ENCODE results near the gene SDK1. TPM values are rescaled to one million over a fixed set of nuclear protein-coding genes. Genes with fewer than 3 reads are reported as not detected.

Gene SDK1
- total and polyA plus RNA-seq, 4 donors, result 0.12 to 0.47 (median 0.36) TPM

DNA sequence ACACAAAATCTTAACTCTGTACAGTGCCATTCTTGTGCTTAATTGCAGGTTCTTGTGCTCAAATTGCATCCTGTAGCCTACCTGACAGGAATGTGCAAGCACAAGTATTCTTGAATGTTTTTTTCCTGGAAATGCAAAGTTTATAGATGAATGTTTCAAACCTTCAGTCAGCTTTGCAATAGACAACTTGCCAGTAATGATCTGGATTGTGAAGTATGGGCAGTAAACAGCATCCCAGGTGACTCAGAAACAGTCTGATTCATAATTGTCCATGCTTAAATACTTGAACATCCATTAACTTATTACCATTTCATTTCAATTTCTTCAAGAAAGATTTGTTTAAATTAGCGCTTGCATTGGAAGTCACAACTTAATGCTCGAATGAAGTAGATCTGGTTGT, 347.2 kb downstream of the SDK1 start:
- Histone ChIP-seq H3K9ac (ENCODE audit: low read depth in 1 of 2, low read length in 2 of 2) (no peak overlapping the region), H3K27me3 (ENCODE audit: control insufficient read depth in 4 of 4, insufficient read depth in 4 of 4, low read length in 3 of 4) (no peaks in the 10 kb centered on the region), H3K4me1 (ENCODE audit: control insufficient read depth in 4 of 4, insufficient read depth in 4 of 4, low read length in 3 of 4) (no peaks in the 10 kb centered on the region), H3K9me3 (ENCODE audit: control insufficient read depth in 4 of 4, low read length in 3 of 4) (no peaks in the 10 kb centered on the region), H3K4me3 (ENCODE audit: low read depth in 1 of 3, low read length in 3 of 3) (no peak overlapping the region), H3K27ac (ENCODE audit: low read depth in 1 of 2, low read length in 2 of 2) (no peak overlapping the region), H3K36me3 (ENCODE audit: control insufficient read depth in 4 of 4, insufficient read depth in 3 of 4, low read depth in 1 of 4, low read length in 3 of 4) (no peaks in the 10 kb centered on the region)
- WGBS, result 94% methylated on average over 2 of the region's 2 CpGs
- TF ChIP-seq RXRA (IDR thresholded peaks at IDR 0.05) (no peak), RAD21 (IDR thresholded peaks at IDR 0.05) (no peak), HNF4G (IDR thresholded peaks at IDR 0.05) (no peak), NR2F2 (IDR thresholded peaks at IDR 0.05) (no peak), GABPA (IDR thresholded peaks at IDR 0.05 in 1 of 2, conservative IDR thresholded peaks at IDR 0.05 in 1 of 2) (no peak)
- TF ChIP-seq, protein P1, sequence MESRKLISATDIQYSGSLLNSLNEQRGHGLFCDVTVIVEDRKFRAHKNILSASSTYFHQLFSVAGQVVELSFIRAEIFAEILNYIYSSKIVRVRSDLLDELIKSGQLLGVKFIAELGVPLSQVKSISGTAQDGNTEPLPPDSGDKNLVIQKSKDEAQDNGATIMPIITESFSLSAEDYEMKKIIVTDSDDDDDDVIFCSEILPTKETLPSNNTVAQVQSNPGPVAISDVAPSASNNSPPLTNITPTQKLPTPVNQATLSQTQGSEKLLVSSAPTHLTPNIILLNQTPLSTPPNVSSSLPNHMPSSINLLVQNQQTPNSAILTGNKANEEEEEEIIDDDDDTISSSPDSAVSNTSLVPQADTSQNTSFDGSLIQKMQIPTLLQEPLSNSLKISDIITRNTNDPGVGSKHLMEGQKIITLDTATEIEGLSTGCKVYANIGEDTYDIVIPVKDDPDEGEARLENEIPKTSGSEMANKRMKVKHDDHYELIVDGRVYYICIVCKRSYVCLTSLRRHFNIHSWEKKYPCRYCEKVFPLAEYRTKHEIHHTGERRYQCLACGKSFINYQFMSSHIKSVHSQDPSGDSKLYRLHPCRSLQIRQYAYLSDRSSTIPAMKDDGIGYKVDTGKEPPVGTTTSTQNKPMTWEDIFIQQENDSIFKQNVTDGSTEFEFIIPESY (IDR thresholded peaks at IDR 0.05), result no peak
- TF ChIP-seq, protein P2, sequence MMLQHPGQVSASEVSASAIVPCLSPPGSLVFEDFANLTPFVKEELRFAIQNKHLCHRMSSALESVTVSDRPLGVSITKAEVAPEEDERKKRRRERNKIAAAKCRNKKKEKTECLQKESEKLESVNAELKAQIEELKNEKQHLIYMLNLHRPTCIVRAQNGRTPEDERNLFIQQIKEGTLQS (IDR thresholded peaks at IDR 0.05), result no peak
- DNase-seq (ENCODE audit: low spot score), result no peak

DNA sequence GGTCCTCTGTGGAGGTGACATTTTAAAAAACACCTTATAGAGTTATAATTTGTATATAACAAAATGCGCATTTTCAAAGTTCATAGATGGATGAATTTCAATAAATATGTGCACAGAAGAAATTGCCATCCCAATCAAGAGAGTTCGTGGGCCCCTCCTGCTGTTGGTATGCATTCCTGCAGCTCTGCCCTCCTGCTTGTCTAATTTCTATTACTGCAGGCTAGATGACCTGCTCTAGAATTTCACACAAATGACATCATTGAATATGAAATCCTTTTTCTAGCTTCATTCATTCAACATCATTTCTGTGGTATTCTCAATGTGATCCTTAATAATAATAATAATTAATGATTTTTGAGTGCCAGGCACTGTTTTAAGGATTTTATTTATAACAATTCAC, 348.2 kb downstream of the SDK1 start:
- 90% methylated on average over 2 of the region's 2 CpGs for WGBS
- no peaks in the 10 kb centered on the region for H3K36me3 ChIP-seq (ENCODE audit: control insufficient read depth in 4 of 4, insufficient read depth in 3 of 4, low read depth in 1 of 4, low read length in 3 of 4)
- TF ChIP-seq YY1 (IDR thresholded peaks at IDR 0.05) (no peak), HNF4A (conservative IDR thresholded peaks at IDR 0.05) (no peak), RAD21 (IDR thresholded peaks at IDR 0.05) (no peak), EGR1 (IDR thresholded peaks at IDR 0.05; ENCODE audit: low read depth in 2 of 2) (no peak), FOXA1 (IDR thresholded peaks at IDR 0.05) (no peak)
- TF ChIP-seq, protein P3, sequence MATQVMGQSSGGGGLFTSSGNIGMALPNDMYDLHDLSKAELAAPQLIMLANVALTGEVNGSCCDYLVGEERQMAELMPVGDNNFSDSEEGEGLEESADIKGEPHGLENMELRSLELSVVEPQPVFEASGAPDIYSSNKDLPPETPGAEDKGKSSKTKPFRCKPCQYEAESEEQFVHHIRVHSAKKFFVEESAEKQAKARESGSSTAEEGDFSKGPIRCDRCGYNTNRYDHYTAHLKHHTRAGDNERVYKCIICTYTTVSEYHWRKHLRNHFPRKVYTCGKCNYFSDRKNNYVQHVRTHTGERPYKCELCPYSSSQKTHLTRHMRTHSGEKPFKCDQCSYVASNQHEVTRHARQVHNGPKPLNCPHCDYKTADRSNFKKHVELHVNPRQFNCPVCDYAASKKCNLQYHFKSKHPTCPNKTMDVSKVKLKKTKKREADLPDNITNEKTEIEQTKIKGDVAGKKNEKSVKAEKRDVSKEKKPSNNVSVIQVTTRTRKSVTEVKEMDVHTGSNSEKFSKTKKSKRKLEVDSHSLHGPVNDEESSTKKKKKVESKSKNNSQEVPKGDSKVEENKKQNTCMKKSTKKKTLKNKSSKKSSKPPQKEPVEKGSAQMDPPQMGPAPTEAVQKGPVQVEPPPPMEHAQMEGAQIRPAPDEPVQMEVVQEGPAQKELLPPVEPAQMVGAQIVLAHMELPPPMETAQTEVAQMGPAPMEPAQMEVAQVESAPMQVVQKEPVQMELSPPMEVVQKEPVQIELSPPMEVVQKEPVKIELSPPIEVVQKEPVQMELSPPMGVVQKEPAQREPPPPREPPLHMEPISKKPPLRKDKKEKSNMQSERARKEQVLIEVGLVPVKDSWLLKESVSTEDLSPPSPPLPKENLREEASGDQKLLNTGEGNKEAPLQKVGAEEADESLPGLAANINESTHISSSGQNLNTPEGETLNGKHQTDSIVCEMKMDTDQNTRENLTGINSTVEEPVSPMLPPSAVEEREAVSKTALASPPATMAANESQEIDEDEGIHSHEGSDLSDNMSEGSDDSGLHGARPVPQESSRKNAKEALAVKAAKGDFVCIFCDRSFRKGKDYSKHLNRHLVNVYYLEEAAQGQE (IDR thresholded peaks at IDR 0.05), result no peak
- TF ChIP-seq, protein P4, sequence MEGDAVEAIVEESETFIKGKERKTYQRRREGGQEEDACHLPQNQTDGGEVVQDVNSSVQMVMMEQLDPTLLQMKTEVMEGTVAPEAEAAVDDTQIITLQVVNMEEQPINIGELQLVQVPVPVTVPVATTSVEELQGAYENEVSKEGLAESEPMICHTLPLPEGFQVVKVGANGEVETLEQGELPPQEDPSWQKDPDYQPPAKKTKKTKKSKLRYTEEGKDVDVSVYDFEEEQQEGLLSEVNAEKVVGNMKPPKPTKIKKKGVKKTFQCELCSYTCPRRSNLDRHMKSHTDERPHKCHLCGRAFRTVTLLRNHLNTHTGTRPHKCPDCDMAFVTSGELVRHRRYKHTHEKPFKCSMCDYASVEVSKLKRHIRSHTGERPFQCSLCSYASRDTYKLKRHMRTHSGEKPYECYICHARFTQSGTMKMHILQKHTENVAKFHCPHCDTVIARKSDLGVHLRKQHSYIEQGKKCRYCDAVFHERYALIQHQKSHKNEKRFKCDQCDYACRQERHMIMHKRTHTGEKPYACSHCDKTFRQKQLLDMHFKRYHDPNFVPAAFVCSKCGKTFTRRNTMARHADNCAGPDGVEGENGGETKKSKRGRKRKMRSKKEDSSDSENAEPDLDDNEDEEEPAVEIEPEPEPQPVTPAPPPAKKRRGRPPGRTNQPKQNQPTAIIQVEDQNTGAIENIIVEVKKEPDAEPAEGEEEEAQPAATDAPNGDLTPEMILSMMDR (IDR thresholded peaks at IDR 0.05; ENCODE audit: low read depth, low read length, missing input control), result no peak
- H3K4me3 ChIP-seq (ENCODE audit: low read depth in 1 of 3, low read length in 3 of 3), result no peak overlapping the region
- no peak overlapping the region for H3K27ac ChIP-seq (ENCODE audit: low read depth in 1 of 2, low read length in 2 of 2)
- H3K9ac ChIP-seq (ENCODE audit: low read depth in 1 of 2, low read length in 2 of 2), result no peak overlapping the region
- no peak for DNase-seq (ENCODE audit: low spot score)
- no peaks in the 10 kb centered on the region for H3K9me3 ChIP-seq (ENCODE audit: control insufficient read depth in 4 of 4, low read length in 3 of 4)
- H3K27me3 ChIP-seq (ENCODE audit: control insufficient read depth in 4 of 4, insufficient read depth in 4 of 4, low read length in 3 of 4), result no peaks in the 10 kb centered on the region
- H3K4me1 ChIP-seq (ENCODE audit: control insufficient read depth in 4 of 4, insufficient read depth in 4 of 4, low read length in 3 of 4), result no peaks in the 10 kb centered on the region

Measured in liver (tissue), 9 donors.